Large intestine (tissue), 3 donors: ENCODE measurements around the gene IL18. TPM values are rescaled to one million over a fixed set of nuclear protein-coding genes. Genes with fewer than 3 reads are reported as not detected.
A peak's percentile ranks its signal among the peaks of the same experiment; 100 is the strongest.

ENCODE experiments used
- DNase-seq, 2 donors: peaks; one replicate each; pipeline versions ENCODE4 v3.0.0 to v3.0.0-alpha.2; 2013
- H3K27ac ChIP-seq: one replicate; pipeline ENCODE4 v1.5.1; 2013; ENCODE audit warnings: low read length
- H3K27me3 ChIP-seq: 2 replicates; pipeline ENCODE4 v1.6.1; 2013; ENCODE audit warnings: low read length; ENCODE audit not compliant: control insufficient read depth, insufficient read depth
- H3K36me3 ChIP-seq: 2 replicates; pipeline ENCODE4 v1.6.1; 2013; ENCODE audit warnings: low read length; ENCODE audit not compliant: control insufficient read depth, insufficient read depth
- H3K4me1 ChIP-seq: one replicate; pipeline ENCODE4 v1.6.1; 2013; ENCODE audit warnings: low read length; ENCODE audit not compliant: control insufficient read depth, insufficient read depth
- H3K4me3 ChIP-seq: one replicate; pipeline ENCODE4 v1.5.1; 2013; ENCODE audit warnings: low read length
- H3K9me3 ChIP-seq: one replicate; pipeline ENCODE4 v1.6.1; 2013; ENCODE audit warnings: mild to moderate bottlenecking, low read depth, low read length, moderate library complexity; ENCODE audit not compliant: control insufficient read depth
- WGBS: methylation state at CpG from one replicate; pipeline ENCODE4 v1.1.5; 2013; ENCODE audit warnings: low lambda C conversion rate; ENCODE audit not compliant: insufficient coverage; 5-methylcytosine and 5-hydroxymethylcytosine counted together
- polyA plus RNA-seq: library from polyadenylated mRNA; unstranded; fragments of 120-200 nt; gene quantifications from one replicate; pipeline ENCODE4 v1.2.1, GENCODE V29; 2013

Gene IL18
- polyA plus RNA-seq, 1 donor: 60.7 TPM

DNA sequence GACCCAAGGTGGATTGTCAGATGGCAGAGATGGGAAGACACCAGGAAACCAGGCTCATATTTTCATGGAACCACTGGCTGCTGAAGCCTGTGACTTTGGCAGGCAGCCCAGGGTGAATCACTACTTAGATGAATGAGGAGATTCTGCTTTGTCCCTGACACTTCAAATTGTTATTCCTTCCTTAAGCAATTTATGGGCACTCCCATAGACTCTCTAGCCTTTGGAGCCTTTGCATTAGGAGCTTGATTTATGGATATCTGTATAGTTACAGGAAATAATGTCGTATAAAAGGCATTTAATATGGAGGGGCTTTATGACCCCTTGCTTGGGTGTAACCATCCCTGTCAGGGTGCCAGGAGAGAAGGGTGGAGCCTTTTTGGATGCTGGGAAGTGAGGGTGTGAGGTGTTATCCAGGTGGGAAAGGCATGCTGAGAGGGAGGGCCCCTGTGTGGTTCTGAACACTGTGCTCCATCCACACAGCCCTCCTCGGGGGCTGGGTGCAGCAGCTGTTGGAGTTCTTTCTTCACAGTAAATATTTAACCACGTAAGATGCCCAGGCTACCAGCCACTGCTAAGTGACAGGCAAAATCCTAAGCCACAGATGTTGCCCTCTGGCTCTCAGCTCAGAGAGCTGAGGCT, 35.3 kb downstream of the IL18 start:
- no CpG with 5 or more reads among the region's 3 CpGs for WGBS
- H3K27ac ChIP-seq: peak overlapping the region; percentile 35
- H3K36me3 ChIP-seq: no peaks in the 10 kb centered on the region
- H3K4me1 ChIP-seq: peaks cover 23% of the 10 kb centered on the region
- no peaks in the 10 kb centered on the region for H3K9me3 ChIP-seq
- no peaks in the 10 kb centered on the region for H3K27me3 ChIP-seq
- DNase-seq: peak; percentile 43 to 67
- no peak overlapping the region for H3K4me3 ChIP-seq

DNA sequence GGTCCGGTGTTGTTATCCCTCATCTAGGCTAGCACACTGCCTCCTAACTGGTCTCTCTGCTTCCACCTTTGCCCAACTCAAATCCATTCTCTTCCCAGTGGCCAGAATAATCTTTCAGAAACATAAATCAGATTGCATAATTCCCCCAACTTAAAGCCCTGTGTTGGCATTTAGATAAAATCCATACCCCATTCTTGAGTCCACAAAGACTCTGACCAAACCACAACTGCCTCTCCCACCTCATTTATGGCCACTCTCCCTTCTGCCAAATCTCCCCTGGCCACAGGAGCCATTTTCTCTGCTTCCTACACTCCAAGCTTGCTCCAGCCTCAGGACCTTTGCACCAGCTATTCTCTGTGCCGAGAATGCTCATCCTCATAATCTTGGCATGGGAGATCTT, 36.8 kb downstream of the IL18 start:
- no peak for DNase-seq
- Histone ChIP-seq H3K9me3 (no peaks in the 10 kb centered on the region), H3K27me3 (no peaks in the 10 kb centered on the region), H3K4me1 (peaks cover 13% of the 10 kb centered on the region), H3K4me3 (no peak overlapping the region), H3K27ac (no peak overlapping the region), H3K36me3 (no peaks in the 10 kb centered on the region)
- WGBS: no CpG with 5 or more reads among the region's 2 CpGs

DNA sequence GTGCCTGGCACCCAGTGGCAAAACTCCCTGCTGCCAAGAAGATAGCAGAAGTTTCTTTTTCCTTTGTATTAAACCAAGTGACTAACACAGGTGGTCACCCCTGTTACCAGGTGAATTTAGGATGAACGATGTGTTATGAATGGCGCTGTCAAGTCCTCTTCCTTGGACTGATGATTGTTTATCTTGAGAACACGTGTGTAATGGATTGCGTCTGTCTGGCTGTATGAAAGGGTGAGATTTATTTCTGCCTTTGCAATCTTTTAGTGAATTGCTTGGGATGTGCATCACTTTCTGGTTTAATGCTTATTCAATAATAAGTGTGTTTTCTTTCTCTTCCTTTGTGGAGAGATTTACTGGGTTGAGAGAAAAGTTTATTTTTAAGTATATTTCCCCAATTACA, 40.8 kb downstream of the IL18 start:
- Histone ChIP-seq H3K27me3 (no peaks in the 10 kb centered on the region), H3K36me3 (no peaks in the 10 kb centered on the region), H3K4me1 (no peaks in the 10 kb centered on the region), H3K4me3 (no peak overlapping the region), H3K27ac (no peak overlapping the region), H3K9me3 (no peaks in the 10 kb centered on the region)
- WGBS: no CpG with 5 or more reads among the region's 4 CpGs
- DNase-seq: no peak

GRCh38 chr11:112121981-112122615, 41.8 kb downstream of the IL18 start:
- Histone ChIP-seq H3K4me3 (no peak overlapping the region), H3K27me3 (no peaks in the 10 kb centered on the region), H3K27ac (no peak overlapping the region), H3K4me1 (no peaks in the 10 kb centered on the region), H3K36me3 (no peaks in the 10 kb centered on the region), H3K9me3 (no peaks in the 10 kb centered on the region)
- no CpG with 5 or more reads among the region's 5 CpGs for WGBS
- DNase-seq: no peak

- no peaks in the 10 kb centered on the region for H3K4me1 ChIP-seq
- H3K27me3 ChIP-seq: no peaks in the 10 kb centered on the region
- no CpG with 5 or more reads among the region's 2 CpGs for WGBS
- H3K4me3 ChIP-seq: no peak overlapping the region
- no peak overlapping the region for H3K27ac ChIP-seq
- DNase-seq: no peak
- no peaks in the 10 kb centered on the region for H3K9me3 ChIP-seq
- no peaks in the 10 kb centered on the region for H3K36me3 ChIP-seq
Measured at GRCh38 chr11:112118176-112118575, 45.7 kb downstream of the IL18 start.

DNA sequence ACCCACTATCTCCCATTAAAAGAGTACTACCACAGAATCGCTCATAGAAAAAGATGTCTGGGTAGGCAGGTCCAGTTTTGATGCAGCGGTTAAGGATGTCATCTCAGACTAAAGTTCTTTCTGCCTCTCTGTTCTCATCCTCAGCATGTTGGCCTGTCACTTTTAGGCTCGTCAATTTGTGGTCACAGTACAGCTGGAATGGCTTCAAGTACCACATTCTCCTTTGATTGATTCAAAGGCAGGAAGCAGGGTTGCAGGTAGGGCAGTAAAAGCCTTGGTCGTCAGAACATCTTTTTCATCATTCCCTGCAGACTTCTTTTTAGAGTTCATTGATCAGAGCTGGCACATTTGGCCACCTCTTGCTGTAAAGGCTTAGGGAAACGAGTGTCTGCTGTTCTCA, 48.5 kb downstream of the IL18 start:
- Histone ChIP-seq H3K36me3 (no peaks in the 10 kb centered on the region), H3K9me3 (no peaks in the 10 kb centered on the region), H3K27me3 (no peaks in the 10 kb centered on the region), H3K27ac (no peak overlapping the region), H3K4me3 (no peak overlapping the region), H3K4me1 (no peaks in the 10 kb centered on the region)
- no peak for DNase-seq
- no CpG with 5 or more reads among the region's 5 CpGs for WGBS

- Histone ChIP-seq H3K27ac (no peak overlapping the region), H3K4me1 (no peaks in the 10 kb centered on the region), H3K36me3 (no peaks in the 10 kb centered on the region), H3K27me3 (no peaks in the 10 kb centered on the region), H3K9me3 (no peaks in the 10 kb centered on the region), H3K4me3 (no peak overlapping the region)
- 92% methylated on average over 2 of the region's 2 CpGs for WGBS
- no peak for DNase-seq
Measured at GRCh38 chr11:112114460-112114859, 49.4 kb downstream of the IL18 start.

DNA sequence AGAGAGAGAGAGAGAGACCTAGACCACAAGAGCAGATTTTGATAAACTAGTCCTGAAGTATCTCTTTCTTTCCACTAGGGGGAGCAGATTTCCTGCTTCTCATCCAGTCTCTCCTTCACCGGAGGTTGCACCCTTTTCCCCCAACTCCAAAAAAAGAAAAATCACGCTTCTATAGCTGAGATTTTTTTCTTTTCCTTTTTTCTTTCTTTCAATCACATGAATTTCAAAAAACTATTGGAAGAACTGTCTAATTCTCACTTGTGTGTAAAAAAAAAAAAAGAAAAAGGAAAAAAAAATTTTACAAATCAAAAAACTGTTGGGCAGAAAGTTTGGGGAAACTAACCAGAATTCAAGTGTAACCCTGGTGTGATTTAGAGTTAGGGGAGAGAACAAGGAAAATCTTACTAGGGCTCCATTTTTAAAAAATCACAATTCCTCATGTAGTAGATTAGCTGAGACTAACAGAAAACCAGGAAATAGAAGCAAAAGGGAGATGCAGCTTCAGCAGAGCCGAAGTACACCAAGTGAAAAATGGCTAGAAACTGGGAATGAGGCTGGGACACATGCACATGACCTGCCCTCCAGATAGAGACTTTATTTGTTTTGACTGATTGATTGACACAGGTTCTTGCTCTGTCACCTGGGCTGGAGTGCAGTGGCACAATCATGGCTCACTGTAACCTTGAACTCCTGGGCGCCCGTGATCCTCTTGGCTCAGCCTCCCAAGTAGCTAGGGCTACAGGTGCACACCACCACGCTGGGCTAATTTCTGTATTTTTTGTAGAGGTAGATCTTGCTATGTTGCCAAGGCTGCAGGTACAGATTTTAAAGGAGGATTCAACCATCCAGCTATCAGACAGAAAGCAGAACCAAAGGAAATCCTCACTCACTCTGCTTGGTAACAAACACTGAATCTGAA, 50.1 kb downstream of the IL18 start:
- Histone ChIP-seq H3K27ac (no peak overlapping the region), H3K4me1 (no peaks in the 10 kb centered on the region), H3K27me3 (no peaks in the 10 kb centered on the region), H3K9me3 (no peaks in the 10 kb centered on the region), H3K36me3 (peaks cover 3% of the 10 kb centered on the region), H3K4me3 (no peak overlapping the region)
- 17% methylated on average over 1 of the region's 6 CpGs for WGBS
- peak; percentile 22 to 44 for DNase-seq

DNA sequence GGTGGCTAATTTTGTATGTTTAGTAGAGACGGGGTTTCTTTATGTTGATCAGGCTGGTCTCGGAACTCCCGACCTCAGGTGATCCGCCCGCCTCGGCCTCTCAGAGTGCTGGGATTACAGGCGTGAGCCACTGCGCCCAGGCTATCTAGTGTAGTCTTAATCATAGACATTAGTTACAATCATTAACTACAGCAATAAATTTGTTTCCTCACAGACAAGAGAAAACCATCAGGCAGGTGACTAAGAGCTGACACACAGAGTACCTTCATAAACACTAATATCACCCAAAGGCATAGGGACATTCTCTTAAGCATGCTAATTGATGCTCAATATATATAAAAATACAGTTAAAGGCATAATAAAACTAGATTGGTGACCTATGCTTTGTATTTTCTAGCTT, 57.8 kb downstream of the IL18 start:
- H3K36me3 ChIP-seq: peaks cover 6% of the 10 kb centered on the region
- WGBS: no CpG with 5 or more reads among the region's 8 CpGs
- no peaks in the 10 kb centered on the region for H3K4me1 ChIP-seq
- H3K27ac ChIP-seq: no peak overlapping the region
- H3K27me3 ChIP-seq: no peaks in the 10 kb centered on the region
- H3K4me3 ChIP-seq: no peak overlapping the region
- no peaks in the 10 kb centered on the region for H3K9me3 ChIP-seq
- DNase-seq: peak in 1 of 2 donors; percentile 51

GRCh38 chr11:112103446-112103845, 60.4 kb downstream of the IL18 start:
- no peaks in the 10 kb centered on the region for H3K9me3 ChIP-seq
- no peak for DNase-seq
- WGBS: no CpG with 5 or more reads among the region's 6 CpGs
- no peaks in the 10 kb centered on the region for H3K27me3 ChIP-seq
- H3K4me1 ChIP-seq: no peaks in the 10 kb centered on the region
- peaks cover 3% of the 10 kb centered on the region for H3K36me3 ChIP-seq
- H3K4me3 ChIP-seq: no peak overlapping the region
- no peak overlapping the region for H3K27ac ChIP-seq
